Stimulated activated naive CD8-positive, alpha-beta T cell treated with anti-CD3 and anti-CD28 coated beads, Interleukin-15, amount 100 ng/mL, for 72 hours (primary cell): ENCODE results near the gene CALN1.
"Not testable (repeated sequence)": the region's sequence is repeated elsewhere in the genome, so short reads cannot be mapped to it uniquely, and the experiment has no call there.

Source experiments
- ATAC-seq: fragments of 150-1000 bp; cut with Tn5 transposase; 2 replicates; pipeline ENCODE4 v1.10.0; 2021; ENCODE audit warnings: mild to moderate bottlenecking, moderate library complexity
- DNase-seq, 2 donors: peaks; one replicate each; pipeline ENCODE4 v3.0.0; 2021 to 2022
- H3K27ac Mint-ChIP-seq, 2 donors: one replicate each; pipeline ENCODE4 v1.8.0; 2022; ENCODE audit warnings: mild to moderate bottlenecking in 2 of 2, mixed read lengths in 2 of 2, moderate library complexity in 2 of 2
- H3K27me3 Mint-ChIP-seq: one replicate; pipeline ENCODE4 v1.8.0; 2022; ENCODE audit warnings: mixed read lengths
- H3K4me1 Mint-ChIP-seq: one replicate; pipeline ENCODE4 v1.8.0; 2022; ENCODE audit warnings: mild to moderate bottlenecking, mixed read lengths
- H3K4me3 Mint-ChIP-seq, 2 donors: one replicate each; pipeline ENCODE4 v1.8.0; 2022; ENCODE audit warnings: mild to moderate bottlenecking in 2 of 2, mixed read lengths in 2 of 2, moderate library complexity in 1 of 2
- H3K9me3 Mint-ChIP-seq, 2 donors: one replicate each; pipeline ENCODE4 v1.8.0; 2022; ENCODE audit warnings: mixed read lengths in 2 of 2

CALN1 gene

DNA sequence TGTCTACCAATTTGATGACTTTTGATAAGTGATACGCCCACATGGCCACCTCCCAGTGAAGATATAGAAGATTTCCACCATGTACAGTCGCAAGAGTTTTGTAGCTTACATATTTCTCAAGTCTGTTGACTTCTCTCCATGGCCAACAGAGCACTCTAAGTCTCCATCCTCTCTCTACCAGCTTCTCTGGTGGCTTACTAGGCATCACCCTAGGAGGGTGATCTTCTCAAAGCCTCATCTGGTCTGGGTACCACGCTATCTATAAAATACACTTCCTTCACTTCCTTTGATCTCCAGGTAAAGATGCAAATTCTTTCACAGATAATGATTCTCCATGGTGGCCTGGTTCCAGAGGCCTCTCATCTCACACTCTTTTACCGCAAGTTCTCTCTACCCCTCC is 49.9 kb downstream of the CALN1 start:
- H3K9me3 Mint-ChIP-seq: peaks cover 0 to 5% of the 10 kb centered on the region in 2 donors
- no peak overlapping the region for H3K4me3 Mint-ChIP-seq
- ATAC-seq: no peak
- H3K27me3 Mint-ChIP-seq: no peaks in the 10 kb centered on the region
- no peak for DNase-seq
- H3K27ac Mint-ChIP-seq: no peak overlapping the region
- no peaks in the 10 kb centered on the region for H3K4me1 Mint-ChIP-seq

DNA sequence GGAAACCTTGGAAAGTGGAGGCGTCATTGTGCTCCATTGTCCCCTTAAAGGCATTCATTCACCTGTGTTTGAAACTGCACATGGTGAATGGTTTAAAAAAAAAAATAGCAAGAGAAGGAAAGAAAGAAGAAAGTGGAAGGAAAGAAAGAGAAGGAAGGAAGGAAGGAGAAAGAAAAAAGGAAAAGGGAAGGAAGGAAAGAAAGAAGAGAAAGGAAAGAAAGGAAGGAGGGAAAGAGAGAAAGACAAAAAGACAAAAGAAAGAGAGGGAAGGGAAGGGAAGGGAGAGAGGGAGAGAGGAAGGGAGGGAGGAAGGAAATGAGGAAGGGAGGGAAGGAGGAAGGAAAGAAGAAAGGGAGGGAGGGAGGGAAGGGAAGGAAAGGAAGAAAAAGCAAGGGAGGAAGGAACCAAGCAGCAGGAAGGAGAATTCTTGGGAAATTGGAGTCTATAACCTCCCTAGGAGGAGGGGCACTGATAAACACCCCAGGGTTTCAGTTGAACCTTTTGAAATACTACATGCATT is 66.9 kb downstream of the CALN1 start:
- no peak overlapping the region for H3K27ac Mint-ChIP-seq
- no peaks in the 10 kb centered on the region for H3K4me1 Mint-ChIP-seq
- no peak for ATAC-seq
- peaks cover 7% of the 10 kb centered on the region for H3K27me3 Mint-ChIP-seq
- peaks cover 0 to 7% of the 10 kb centered on the region in 2 donors for H3K9me3 Mint-ChIP-seq
- no peak overlapping the region for H3K4me3 Mint-ChIP-seq
- no peak for DNase-seq

DNA sequence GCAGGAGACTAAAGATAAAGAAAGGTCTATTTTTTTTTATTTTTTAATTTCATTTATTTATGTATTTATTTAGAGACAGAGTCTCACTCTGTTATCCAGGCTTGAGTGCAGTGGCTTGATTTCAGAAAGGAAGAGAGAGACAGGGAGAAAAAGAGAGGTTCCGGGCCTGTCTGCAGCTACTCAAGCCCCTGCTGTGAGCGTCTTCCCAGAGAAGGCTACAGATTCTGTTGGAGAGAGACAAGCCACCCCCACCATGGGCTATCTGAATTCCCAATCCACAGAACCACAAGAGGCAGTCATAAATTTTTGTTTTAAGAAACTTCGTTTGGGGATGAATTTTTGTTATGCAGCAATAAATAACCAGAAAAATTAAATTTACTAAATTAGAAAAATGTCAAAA is 68.1 kb downstream of the CALN1 start:
- DNase-seq (no peak), ATAC-seq (no peak)
- Mint-ChIP-seq H3K4me1 (no peaks in the 10 kb centered on the region), H3K27me3 (peaks cover 7% of the 10 kb centered on the region), H3K27ac (no peak overlapping the region), H3K9me3 (peaks cover 0 to 16% of the 10 kb centered on the region in 2 donors), H3K4me3 (no peak overlapping the region)

DNA sequence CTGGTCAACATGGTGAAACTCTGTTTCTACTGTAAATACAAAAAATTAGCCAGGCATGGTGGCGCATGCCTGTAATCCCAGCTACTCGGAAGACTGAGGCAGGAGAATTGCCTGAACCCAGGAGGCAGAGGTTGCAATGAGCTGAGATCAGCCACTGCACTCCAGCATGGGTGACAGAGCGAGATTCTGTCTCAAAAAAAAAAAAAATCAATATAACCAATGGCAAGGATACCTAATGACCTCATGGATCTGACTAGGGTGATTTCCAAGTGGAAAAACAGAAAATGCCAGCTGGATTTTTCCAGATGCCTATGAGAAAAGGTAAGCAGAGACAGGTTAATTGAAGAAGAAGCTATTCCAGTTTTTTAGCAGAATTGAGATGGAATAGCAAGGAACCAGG is 68.8 kb downstream of the CALN1 start:
- H3K4me3 Mint-ChIP-seq, DNase-seq, H3K27me3 Mint-ChIP-seq, H3K4me1 Mint-ChIP-seq, ATAC-seq: not testable (repeated sequence)
- Mint-ChIP-seq H3K9me3 (peaks cover 0 to 20% of the 10 kb centered on the region in 2 donors), H3K27ac (peak overlapping the region in 1 of 2 donors; percentile 19)

DNA sequence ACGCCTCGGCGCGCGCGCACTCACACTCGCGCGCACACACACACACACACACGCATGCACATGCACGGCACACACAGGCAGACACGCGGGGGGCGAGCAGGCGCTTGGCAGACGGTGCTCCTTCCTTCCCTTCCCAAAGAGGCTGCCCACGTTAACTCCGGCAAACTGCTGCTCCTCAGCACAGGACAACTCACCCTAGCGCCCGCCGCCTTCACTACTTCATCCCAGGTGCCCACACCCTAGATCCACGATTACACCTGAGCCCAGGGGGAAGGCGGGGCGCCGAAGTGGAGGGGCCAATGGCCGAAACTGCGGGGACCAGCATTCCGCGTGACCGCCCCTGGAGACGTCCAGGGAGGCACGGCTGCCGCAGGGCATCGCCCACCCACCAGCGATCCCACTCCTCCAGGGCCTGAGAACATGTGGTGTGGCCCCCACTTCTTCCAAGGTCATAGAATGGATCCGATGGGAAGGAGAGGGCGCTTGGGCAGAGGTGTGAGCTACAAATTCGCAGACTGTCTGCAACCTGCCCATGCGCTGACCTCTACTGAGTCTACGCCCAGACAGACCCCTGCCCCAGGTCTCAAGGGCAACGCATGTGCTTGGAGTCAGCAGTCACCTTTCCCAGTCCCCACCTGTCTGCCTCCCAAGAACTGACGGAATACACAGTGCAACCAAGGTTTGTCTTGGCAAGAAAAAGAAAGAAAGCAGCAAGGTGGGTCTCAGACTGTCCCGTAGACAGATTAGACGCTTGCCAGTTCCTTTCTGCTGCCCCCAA is 74.6 kb downstream of the CALN1 start:
- Mint-ChIP-seq H3K4me3 (peak overlapping the region in 1 of 2 donors; percentile 48), H3K4me1 (peaks cover 8% of the 10 kb centered on the region), H3K27ac (no peak overlapping the region), H3K9me3 (peaks cover 0 to 27% of the 10 kb centered on the region in 2 donors), H3K27me3 (peaks cover 43% of the 10 kb centered on the region)
- ATAC-seq: no peak
- no peak for DNase-seq

DNA sequence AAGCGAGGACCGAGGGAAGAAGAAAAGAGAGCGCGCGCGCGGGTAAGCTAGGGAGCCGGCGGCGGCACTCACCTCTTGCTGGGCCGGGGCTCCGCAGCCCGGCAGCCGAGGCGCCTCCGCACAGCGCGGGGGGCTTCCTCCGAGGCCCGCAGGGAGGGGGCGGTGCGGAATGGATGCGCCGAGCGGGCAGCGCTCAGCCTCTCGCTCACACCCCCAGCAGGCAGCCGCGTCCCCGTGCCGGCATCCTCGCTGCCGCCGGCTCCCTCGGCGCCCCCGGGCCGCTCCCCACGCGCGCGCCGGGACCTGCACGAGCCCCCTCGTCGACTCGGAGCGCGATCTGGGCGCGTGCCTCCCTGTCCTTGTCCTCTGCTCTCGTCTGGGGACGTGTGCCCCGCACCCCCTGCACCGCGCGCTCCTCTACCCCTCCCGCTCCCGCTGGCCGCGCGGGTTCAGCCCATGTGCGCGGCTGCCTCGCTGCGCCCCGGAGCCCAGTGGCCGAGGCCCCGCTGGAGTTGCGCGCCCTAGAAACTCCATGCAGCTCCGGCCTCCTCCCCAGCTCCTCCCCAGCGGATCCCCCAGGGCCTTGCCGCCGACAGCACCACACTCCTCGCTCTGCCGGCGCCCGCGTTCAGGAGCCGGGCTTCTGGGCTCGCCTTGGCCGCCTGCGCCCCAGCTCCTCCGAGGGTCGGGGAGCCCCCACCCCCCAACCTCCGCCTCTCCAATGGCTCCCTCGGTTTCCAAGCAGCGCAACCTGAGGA is 75.3 kb downstream of the CALN1 start:
- ATAC-seq: no peak
- Mint-ChIP-seq H3K27me3 (peaks cover 43% of the 10 kb centered on the region), H3K27ac (no peak overlapping the region), H3K9me3 (peaks cover 0 to 28% of the 10 kb centered on the region in 2 donors), H3K4me3 (peak overlapping the region in 1 of 2 donors; percentile 48), H3K4me1 (peaks cover 8% of the 10 kb centered on the region)
- DNase-seq: no peak

DNA sequence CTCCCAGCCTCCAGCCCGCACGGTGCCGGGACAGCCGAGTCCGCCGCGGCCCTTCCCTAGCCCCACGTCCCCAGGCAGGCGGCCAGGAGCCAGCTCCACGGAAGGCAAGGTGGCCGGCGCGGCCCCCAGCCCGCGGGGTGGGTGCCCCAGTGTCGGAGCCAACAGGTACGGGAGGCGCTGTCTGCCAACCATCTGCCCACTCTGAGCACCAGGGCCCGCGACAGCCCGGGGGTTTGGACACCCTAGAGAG is 75.8 kb downstream of the CALN1 start:
- H3K9me3 Mint-ChIP-seq: peaks cover 0 to 28% of the 10 kb centered on the region in 2 donors
- no peak for DNase-seq
- no peak overlapping the region for H3K27ac Mint-ChIP-seq
- peaks cover 8% of the 10 kb centered on the region for H3K4me1 Mint-ChIP-seq
- H3K4me3 Mint-ChIP-seq: no peak overlapping the region
- peaks cover 43% of the 10 kb centered on the region for H3K27me3 Mint-ChIP-seq
- ATAC-seq: no peak

DNA sequence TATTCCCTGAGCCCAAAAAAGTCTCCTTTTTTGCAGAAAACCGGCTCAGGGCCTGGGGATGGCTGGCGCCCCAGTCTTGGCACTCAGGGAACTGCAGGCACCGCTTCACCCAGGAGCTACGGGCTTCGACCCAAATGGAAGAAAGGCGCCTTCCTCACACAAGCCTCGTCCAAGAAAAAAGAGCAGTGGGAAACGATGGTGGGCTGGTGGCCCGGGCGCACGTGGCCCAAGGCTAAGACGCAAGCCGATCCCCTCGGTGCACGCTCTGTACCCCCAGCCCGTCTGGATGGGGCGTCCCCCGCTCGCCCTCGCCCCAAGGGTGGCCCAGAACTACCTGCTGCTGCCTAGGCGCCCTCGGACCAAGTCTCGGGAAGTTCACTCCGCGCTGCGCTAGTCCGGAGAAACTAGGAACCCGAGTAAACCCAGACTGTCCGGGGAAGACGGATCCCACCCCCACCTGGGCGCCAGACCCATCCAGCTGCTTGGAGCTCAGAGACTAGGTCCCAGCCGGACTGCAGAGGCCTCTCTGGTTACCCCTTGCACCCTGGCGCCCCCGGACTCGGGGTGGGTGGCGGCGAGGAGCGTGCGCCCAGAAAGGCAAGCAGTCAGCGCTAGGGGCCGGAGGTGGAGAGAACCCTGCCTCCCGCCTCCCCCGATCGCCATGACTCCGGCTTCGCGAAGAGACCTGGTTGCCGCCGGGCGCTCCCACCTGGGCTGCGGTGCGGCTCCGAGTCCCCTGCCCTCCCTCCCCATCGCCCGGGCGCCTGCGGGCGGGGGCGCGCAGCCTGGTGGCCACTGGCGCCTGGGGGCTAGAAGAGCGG is 76.4 kb downstream of the CALN1 start:
- Mint-ChIP-seq H3K4me1 (peaks cover 8% of the 10 kb centered on the region), H3K9me3 (peaks cover 3 to 30% of the 10 kb centered on the region in 2 donors), H3K27ac (no peak overlapping the region), H3K4me3 (no peak overlapping the region), H3K27me3 (peaks cover 43% of the 10 kb centered on the region)
- ATAC-seq (no peak), DNase-seq (no peak)

DNA sequence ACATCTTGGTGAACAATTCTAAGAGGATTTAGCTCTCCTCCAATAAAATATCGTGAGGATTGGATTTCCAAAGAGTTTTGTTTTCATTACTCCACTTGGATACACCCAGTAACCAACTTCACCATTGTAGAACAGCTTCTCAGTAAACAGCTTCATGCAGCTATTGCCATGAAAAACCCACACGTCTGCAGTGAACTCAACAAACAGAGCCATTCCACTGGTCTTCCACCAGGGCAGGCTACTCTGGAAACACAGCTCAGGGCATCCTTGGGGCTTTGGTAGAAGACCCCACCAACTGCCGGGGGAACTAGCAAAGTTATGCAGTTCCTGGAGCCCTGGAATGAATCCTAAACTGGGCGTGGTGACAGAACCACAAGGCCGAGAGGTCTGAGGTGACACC is 77.4 kb downstream of the CALN1 start:
- no peak overlapping the region for H3K27ac Mint-ChIP-seq
- H3K4me1 Mint-ChIP-seq: peaks cover 8% of the 10 kb centered on the region
- H3K9me3 Mint-ChIP-seq: peaks cover 6 to 26% of the 10 kb centered on the region in 2 donors
- no peak overlapping the region for H3K4me3 Mint-ChIP-seq
- DNase-seq: no peak
- peaks cover 43% of the 10 kb centered on the region for H3K27me3 Mint-ChIP-seq
- no peak for ATAC-seq

DNA sequence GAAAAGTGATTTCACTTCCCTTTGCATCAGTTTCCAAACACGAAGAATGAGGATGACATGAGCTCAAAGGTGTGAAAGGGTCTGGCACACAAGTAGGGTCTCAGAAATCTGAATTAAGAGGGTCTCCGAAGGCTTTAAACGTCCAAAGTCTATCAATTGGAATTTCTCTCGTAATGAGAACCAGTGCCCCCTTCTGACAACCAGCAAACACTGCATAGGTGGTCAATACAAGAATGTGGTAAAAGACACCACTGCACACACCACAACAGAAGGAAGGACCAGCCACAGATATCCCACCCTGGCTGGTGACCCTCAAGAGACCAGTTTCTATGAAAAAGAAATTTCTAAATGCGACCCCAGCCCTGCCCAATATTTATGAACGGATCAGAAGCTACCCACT is 78.1 kb downstream of the CALN1 start:
- ATAC-seq (no peak), DNase-seq (no peak)
- Mint-ChIP-seq H3K4me1 (peaks cover 8% of the 10 kb centered on the region), H3K9me3 (peaks cover 6 to 19% of the 10 kb centered on the region in 2 donors), H3K4me3 (no peak overlapping the region), H3K27ac (no peak overlapping the region), H3K27me3 (peaks cover 43% of the 10 kb centered on the region)

DNA sequence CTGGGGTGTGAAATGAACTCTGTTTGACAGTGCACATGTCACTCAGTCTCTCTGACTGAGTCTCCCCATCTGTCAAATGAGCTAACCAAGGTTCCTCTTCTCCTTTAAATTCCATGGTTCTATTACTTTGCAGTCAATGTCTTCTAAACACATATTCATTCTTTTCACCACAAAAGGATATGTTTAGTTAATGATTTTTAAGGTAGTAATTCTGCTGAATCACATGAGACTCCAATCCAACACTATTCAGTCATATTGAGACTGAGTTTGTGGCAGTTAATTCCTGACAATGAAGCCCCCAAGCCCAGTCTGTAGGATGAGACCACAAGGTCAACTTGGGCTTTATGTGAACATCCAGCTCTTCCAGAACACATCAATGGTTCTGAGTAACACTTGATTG is 85.3 kb downstream of the CALN1 start:
- Mint-ChIP-seq H3K4me1 (no peaks in the 10 kb centered on the region), H3K4me3 (no peak overlapping the region), H3K9me3 (peaks cover 6 to 7% of the 10 kb centered on the region in 2 donors), H3K27ac (no peak overlapping the region), H3K27me3 (no peaks in the 10 kb centered on the region)
- ATAC-seq (no peak), DNase-seq (no peak)

DNA sequence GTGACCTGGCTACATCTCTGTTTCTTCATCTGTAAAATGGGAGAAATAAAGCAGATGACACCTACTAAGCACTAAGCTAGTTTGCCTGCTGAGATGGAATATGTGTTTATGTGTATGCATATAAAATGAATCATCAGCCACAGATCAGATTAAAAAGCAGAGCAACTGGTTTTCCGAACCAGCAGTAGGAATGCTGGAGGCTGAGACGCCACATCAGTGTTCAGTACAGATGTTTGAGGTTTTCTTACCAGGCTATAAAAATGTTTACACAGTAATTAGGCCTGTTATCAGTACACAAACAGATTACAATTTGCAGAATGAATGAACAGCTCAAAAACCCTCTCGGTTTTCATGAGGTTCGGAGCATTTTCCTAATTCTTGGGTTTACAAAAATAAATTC is 85.8 kb downstream of the CALN1 start:
- DNase-seq (no peak), ATAC-seq (no peak)
- Mint-ChIP-seq H3K4me1 (no peaks in the 10 kb centered on the region), H3K27me3 (no peaks in the 10 kb centered on the region), H3K9me3 (peaks cover 6 to 7% of the 10 kb centered on the region in 2 donors), H3K27ac (no peak overlapping the region), H3K4me3 (no peak overlapping the region)

DNA sequence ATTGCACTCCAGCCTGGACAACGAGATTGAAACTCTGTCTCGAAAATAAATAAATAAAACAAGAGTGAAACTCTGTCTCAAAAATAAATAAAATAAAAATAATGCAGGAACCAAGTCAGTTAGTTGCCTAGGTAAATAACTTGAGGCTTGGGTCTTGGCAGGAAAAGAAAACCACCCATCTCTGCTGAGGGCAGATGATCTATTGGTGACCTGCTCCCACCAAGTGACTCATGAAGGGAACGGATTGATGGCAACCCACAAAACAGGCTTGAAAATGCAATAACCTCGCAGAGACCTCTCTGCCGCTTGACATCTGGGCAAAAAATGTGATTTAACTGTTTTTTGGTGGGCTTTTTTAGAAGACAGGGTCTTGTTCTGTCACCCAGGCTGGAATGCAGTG is 86.6 kb downstream of the CALN1 start:
- DNase-seq: no peak
- Mint-ChIP-seq H3K4me3 (no peak overlapping the region), H3K27ac (no peak overlapping the region), H3K27me3 (no peaks in the 10 kb centered on the region), H3K4me1 (no peaks in the 10 kb centered on the region), H3K9me3 (peaks cover under 1 to 1% of the 10 kb centered on the region in 2 donors)
- ATAC-seq: no peak

DNA sequence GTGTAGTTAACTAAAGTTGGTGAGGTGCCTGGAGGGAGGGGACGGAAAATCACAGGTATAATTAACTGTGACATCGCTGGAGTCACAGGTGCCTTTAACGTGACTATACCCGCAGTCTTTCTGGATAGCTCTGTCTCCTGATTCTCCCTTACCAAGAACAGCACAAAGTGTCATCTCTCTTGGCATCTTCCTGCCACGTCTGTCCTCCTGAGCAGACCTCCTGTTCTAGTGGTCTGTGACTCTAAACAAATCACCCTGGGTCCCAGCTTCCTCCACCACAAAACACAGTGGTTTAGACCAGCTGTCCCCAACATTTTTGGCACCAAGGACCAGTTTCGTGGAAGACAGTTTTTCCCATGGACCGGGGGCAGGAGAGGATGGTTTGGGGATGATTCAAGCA is 90.5 kb downstream of the CALN1 start:
- no peak for DNase-seq
- H3K4me1 Mint-ChIP-seq: no peaks in the 10 kb centered on the region
- H3K9me3 Mint-ChIP-seq: peaks cover 7 to 8% of the 10 kb centered on the region in 2 donors
- no peak for ATAC-seq
- no peak overlapping the region for H3K27ac Mint-ChIP-seq
- no peak overlapping the region for H3K4me3 Mint-ChIP-seq
- no peaks in the 10 kb centered on the region for H3K27me3 Mint-ChIP-seq

DNA sequence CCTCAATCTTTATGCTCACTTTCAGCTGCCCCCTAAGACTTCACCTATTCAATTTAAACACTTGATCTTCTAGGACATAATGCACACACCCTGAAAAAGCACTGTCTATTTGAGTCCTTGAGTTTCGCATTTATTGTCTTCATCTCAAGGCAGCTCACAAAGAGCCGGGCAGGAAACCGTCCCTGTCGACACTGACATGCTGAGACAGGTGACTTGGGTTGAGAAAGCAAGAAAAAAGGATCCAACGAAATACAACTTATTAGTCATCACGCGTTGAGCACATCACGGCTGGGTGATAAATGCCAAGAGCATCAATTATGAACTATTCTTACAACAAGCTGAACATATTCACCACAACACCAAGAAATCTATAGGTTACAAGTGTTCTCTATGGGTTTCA is 91.1 kb downstream of the CALN1 start:
- no peak overlapping the region for H3K4me3 Mint-ChIP-seq
- H3K27ac Mint-ChIP-seq: no peak overlapping the region
- DNase-seq (no peak), ATAC-seq (no peak)
- H3K9me3 Mint-ChIP-seq: peaks cover 7 to 8% of the 10 kb centered on the region in 2 donors
- no peaks in the 10 kb centered on the region for H3K27me3 Mint-ChIP-seq
- H3K4me1 Mint-ChIP-seq: no peaks in the 10 kb centered on the region

DNA sequence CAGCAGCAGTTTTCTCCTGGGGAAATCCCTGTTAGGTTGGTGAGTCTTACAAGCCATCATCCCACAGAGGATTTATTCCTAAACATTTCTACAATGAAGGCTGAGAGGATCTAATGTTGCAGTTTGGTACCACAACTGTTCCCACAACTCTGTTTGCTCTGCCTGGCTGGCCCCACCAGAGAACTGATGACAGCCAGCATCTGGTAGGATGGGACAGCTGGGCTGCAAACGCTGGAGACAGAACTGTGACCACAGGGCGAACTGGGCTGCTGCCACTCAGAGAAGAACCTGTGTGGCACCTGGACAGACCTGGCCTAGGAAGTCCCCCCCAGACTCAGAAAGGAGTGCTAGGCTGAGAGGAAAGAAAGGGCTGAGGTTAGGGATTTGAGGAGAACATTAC is 94.8 kb downstream of the CALN1 start:
- Mint-ChIP-seq H3K4me1 (no peaks in the 10 kb centered on the region), H3K4me3 (no peak overlapping the region), H3K27me3 (no peaks in the 10 kb centered on the region), H3K27ac (no peak overlapping the region), H3K9me3 (peaks cover 7 to 8% of the 10 kb centered on the region in 2 donors)
- no peak for DNase-seq
- ATAC-seq: no peak
